DND-41 (cell line): ENCODE measurements around the gene IL36B.

ENCODE experiments used
- ATAC-seq: fragments of 200-7000 bp; cut with Tn5 transposase; 3 replicates; pipeline ENCODE4 v1.9.1; 2021; ENCODE audit warnings: low read depth; ENCODE audit not compliant: insufficient read depth
- DNase-seq: peaks from one replicate; pipeline ENCODE4 v3.0.0-alpha.2; 2020
- H2AFZ ChIP-seq: 2 replicates; pipeline ENCODE4 v1.6.0; 2012; ENCODE audit warnings: low read depth, low read length
- H3K27ac ChIP-seq: 2 replicates; pipeline ENCODE4 v1.5.1; 2012; ENCODE audit warnings: low read length, inconsistent platforms
- H3K27me3 ChIP-seq: fragments of 200-600 bp; sonication (generic); 2 replicates; pipeline ENCODE4 v1.6.0; 2012; ENCODE audit warnings: low read length, mild to moderate bottlenecking, inconsistent platforms; ENCODE audit not compliant: insufficient read depth, poor library complexity
- H3K36me3 ChIP-seq: 2 replicates; pipeline ENCODE4 v1.5.1; 2012; ENCODE audit warnings: low read length, inconsistent platforms; ENCODE audit not compliant: insufficient read depth
- H3K4me1 ChIP-seq: 2 replicates; pipeline ENCODE4 v1.5.1; 2012; ENCODE audit warnings: mild to moderate bottlenecking, low read length; ENCODE audit not compliant: insufficient read depth
- H3K4me2 ChIP-seq: 2 replicates; pipeline ENCODE4 v1.6.0; 2012; ENCODE audit warnings: mild to moderate bottlenecking, moderate library complexity, low read length, inconsistent platforms; ENCODE audit not compliant: insufficient read depth
- H3K4me3 ChIP-seq, 2 experiments: fragments of 200-600 bp in 1 of 2; shearing (Covaris generic) in 1 of 2; 2 replicates each; pipeline ENCODE4 v1.5.1; 2012 to 2016; ENCODE audit warnings: inconsistent platforms in 2 of 2, low read length in 2 of 2, mild to moderate bottlenecking in 2 of 2, low read depth in 1 of 2, moderate library complexity in 1 of 2
- H3K79me2 ChIP-seq: 2 replicates; pipeline ENCODE4 v1.6.0; 2012; ENCODE audit warnings: low read length, inconsistent platforms; ENCODE audit not compliant: insufficient read depth
- H3K9ac ChIP-seq: 2 replicates; pipeline ENCODE4 v1.6.0; 2012; ENCODE audit warnings: low read depth, mild to moderate bottlenecking, inconsistent platforms, low read length, moderate library complexity
- H3K9me3 ChIP-seq: 2 replicates; pipeline ENCODE4 v1.5.1; 2012; ENCODE audit warnings: low read length, moderate library complexity, mild to moderate bottlenecking, inconsistent platforms; ENCODE audit not compliant: insufficient read depth, severe bottlenecking
- H4K20me1 ChIP-seq: 2 replicates; pipeline ENCODE4 v1.6.0; 2012; ENCODE audit warnings: low read length; ENCODE audit not compliant: insufficient read depth
- EZH2 ChIP-seq: IDR thresholded peaks from 3 replicates; pipeline ENCODE4 v1.6.1; 2012; ENCODE audit warnings: borderline replicate concordance, low read depth, mild to moderate bottlenecking, moderate library complexity, low read length, inconsistent platforms; ENCODE audit not compliant: severe bottlenecking
- TF ChIP-seq, protein P1 (sequence below): IDR thresholded peaks from 2 replicates; pipeline ENCODE4 v1.5.1; 2012; ENCODE audit warnings: borderline replicate concordance, low read length, moderate library complexity, mild to moderate bottlenecking; ENCODE audit not compliant: poor library complexity, severe bottlenecking; ENCODE audit errors: extremely low read depth

Gene IL36B

GRCh38 chr2:113056521-113056920 is 3.9 kb upstream of the IL36B start:
- Histone ChIP-seq H3K27ac (no peak overlapping the region), H2AFZ (no peak overlapping the region), H3K4me3 (no peak overlapping the region), H3K79me2 (no peaks in the 10 kb centered on the region), H3K4me1 (no peaks in the 10 kb centered on the region), H3K27me3 (no peaks in the 10 kb centered on the region), H3K36me3 (no peaks in the 10 kb centered on the region), H3K9ac (no peak overlapping the region), H3K9me3 (peaks cover 5% of the 10 kb centered on the region), H3K4me2 (no peak overlapping the region), H4K20me1 (no peaks in the 10 kb centered on the region)
- ATAC-seq (no peak), DNase-seq (no peak)
- TF ChIP-seq, protein P1, sequence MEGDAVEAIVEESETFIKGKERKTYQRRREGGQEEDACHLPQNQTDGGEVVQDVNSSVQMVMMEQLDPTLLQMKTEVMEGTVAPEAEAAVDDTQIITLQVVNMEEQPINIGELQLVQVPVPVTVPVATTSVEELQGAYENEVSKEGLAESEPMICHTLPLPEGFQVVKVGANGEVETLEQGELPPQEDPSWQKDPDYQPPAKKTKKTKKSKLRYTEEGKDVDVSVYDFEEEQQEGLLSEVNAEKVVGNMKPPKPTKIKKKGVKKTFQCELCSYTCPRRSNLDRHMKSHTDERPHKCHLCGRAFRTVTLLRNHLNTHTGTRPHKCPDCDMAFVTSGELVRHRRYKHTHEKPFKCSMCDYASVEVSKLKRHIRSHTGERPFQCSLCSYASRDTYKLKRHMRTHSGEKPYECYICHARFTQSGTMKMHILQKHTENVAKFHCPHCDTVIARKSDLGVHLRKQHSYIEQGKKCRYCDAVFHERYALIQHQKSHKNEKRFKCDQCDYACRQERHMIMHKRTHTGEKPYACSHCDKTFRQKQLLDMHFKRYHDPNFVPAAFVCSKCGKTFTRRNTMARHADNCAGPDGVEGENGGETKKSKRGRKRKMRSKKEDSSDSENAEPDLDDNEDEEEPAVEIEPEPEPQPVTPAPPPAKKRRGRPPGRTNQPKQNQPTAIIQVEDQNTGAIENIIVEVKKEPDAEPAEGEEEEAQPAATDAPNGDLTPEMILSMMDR: no peak
- TF ChIP-seq EZH2: no peak

- no peaks in the 10 kb centered on the region for H3K36me3 ChIP-seq
- H3K9ac ChIP-seq: no peak overlapping the region
- H3K4me3 ChIP-seq: no peak overlapping the region
- no peaks in the 10 kb centered on the region for H4K20me1 ChIP-seq
- H3K9me3 ChIP-seq: peaks cover 5% of the 10 kb centered on the region
- H3K79me2 ChIP-seq: no peaks in the 10 kb centered on the region
- ATAC-seq (no peak), DNase-seq (no peak)
- no peaks in the 10 kb centered on the region for H3K4me1 ChIP-seq
- no peak overlapping the region for H3K4me2 ChIP-seq
- no peak overlapping the region for H3K27ac ChIP-seq
- H3K27me3 ChIP-seq: no peaks in the 10 kb centered on the region
- no peak overlapping the region for H2AFZ ChIP-seq
- TF ChIP-seq, protein P1: no peak
These were observed 1.4 kb upstream of the IL36B start for GRCh38 chr2:113054066-113054465.

DNA sequence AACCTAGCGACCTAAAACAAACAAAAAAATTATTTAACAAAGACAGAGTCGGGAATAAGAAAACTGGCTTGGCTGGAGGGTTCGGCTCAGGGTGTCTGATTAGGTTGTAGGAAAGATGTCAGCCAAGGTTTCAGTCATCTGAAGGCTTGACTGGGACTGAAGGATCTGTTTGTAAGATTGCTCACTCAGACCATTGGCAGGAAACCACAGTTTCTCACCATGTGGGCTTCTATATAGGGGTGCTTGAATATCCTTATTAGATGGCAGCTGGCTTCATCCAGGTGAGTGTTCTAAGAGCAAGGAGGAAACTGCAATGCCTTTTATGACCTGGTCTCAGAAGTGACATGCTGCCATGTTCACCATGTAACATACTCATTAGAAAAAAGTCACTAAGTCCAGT is 999 bp upstream of the IL36B start:
- Histone ChIP-seq H2AFZ (no peak overlapping the region), H3K27ac (no peak overlapping the region), H4K20me1 (no peaks in the 10 kb centered on the region), H3K4me1 (no peaks in the 10 kb centered on the region), H3K4me2 (no peak overlapping the region), H3K9ac (no peak overlapping the region), H3K27me3 (no peaks in the 10 kb centered on the region), H3K79me2 (no peaks in the 10 kb centered on the region), H3K9me3 (peaks cover 5% of the 10 kb centered on the region), H3K4me3 (no peak overlapping the region), H3K36me3 (no peaks in the 10 kb centered on the region)
- TF ChIP-seq, protein P1: no peak
- no peak for TF ChIP-seq EZH2
- DNase-seq (no peak), ATAC-seq (no peak)
